Glomerular endothelial cell (primary cell): ENCODE measurements around the gene CPD. TPM values are rescaled to one million over a fixed set of nuclear protein-coding genes. Genes with fewer than 3 reads are reported as not detected.
"Not testable (repeated sequence)": the region's sequence is repeated elsewhere in the genome, so short reads cannot be mapped to it uniquely, and the experiment has no call there.

Experiments used
- DNase-seq: peaks from one replicate; pipeline ENCODE4 v3.0.0-alpha.2; 2011; ENCODE audit warnings: low read depth, low spot score; ENCODE audit errors: extremely low read depth
- total RNA-seq: library from RNA; depleted of rRNA; stranded (reverse); fragments of >200 nt; gene quantifications from 2 replicates; pipeline ENCODE4 v1.2.3, GENCODE V29; 2015

CPD gene
- total RNA-seq = 116 and 120 TPM in 2 replicates

GRCh38 chr17:30378825-30379302 is at the start of gene CPD:
Gene CPD (plus strand): TSS chr17:30378927. CDS start chr17:30378981, 54 bp downstream.
- no peak for DNase-seq

DNA sequence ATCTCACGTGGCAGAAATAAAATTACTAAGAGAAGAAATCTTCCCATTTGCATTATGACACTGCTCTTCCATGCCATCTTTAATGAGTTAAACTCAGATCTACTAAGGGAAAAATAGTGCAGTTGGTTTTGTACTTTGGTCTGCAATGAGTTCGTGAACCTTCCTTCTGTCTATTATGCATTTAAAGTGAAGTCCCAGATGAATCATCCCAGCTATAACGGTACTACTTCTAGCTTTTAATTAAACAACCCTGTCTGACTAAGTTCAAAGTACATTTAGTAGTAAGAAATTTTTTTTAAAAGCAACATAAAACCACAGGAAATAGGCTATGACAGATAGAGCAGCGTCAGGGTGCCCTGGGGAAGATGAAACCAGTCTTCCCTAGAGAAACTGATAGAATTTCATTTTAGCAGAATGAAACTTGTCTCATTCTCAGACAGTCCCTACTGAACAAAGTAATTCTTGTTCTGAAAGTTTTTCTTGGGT is 46.6 kb upstream of the CPD start:
- no peak for DNase-seq

GRCh38 chr17:30333503-30334360 is 45.0 kb upstream of the CPD start, which contains the start of gene TMIGD1:
Gene TMIGD1 (minus strand): TSS chr17:30334057. CDS start chr17:30332133, 1,924 bp downstream.
- DNase-seq = no peak

- no peak for DNase-seq
Observed at GRCh38 chr17:30334421-30334820, 44.3 kb upstream of the CPD start.

DNA sequence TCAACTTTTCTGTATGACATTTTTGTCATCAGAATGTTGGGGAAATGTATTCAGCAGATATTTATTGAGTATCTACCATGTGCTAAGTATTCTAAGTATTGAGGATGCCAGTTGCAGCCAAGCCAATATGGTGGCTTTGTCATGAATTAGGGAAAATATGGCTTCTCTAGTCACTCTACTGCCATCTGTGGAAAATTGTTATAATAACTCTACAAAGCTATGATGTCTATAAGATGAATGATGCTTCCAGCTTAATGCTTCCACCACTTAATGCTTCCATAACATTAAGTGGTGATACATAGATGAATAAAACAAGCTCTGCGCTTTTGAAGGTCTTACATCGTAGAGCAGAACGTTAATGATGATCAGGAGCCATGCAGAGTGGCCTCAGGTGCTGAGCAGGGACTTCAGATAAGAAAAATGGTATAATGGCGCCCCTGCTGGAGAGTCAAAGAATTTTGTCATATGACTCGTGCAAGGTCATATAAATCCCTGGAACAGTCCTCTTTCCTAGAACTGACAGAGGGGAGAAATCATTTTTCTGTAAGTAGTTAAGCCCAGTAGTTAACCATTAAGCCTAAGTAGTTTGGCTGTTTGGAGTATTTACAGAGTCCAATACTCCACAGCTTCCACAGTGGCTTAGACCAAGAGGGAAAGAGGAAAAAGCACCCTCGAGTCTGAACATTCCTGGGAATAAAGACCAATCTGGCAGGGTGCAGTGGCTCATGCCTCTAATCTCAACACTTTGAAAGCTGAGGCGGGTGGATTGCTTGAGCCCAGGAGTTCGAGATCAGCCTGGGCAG is 42.2 kb upstream of the CPD start:
- no peak for DNase-seq

GRCh38 chr17:30337393-30337999 is 41.2 kb upstream of the CPD start:
- no peak for DNase-seq

GRCh38 chr17:30339086-30339485 is 39.6 kb upstream of the CPD start:
- DNase-seq = no peak

DNA sequence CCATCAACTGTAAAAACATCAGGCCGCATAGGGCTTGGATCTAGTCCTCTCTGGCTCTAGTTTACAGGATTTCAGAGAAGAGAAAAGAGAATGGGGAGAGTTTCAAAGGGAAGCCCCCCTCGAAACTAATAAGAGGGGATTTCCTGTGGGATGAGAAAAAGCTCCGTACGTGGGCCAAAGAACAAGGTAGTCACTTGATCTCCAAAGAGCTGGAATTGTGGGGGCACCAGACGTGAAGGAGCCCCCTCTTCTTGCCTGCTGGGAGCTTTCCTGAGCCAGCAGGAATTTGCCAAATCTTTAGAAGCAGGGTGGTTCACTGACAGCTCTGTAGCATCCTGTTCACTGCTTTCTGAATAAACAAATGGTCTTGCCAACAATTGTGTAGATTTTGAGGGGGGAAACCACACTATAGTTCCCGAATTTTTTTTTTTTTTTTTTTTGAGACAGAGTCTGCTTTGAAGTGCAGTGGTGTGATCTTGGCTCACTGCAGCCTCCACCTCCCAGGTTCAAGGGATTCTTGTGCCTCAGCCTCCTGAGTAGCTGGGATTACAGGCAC is 37.8 kb upstream of the CPD start:
- DNase-seq = no peak

GRCh38 chr17:30341703-30342249 is 37.0 kb upstream of the CPD start:
- no peak for DNase-seq

GRCh38 chr17:30343244-30343643 is 35.5 kb upstream of the CPD start:
- not testable (repeated sequence) for DNase-seq

- DNase-seq = no peak
Observed at GRCh38 chr17:30343796-30344195, 34.9 kb upstream of the CPD start.

DNA sequence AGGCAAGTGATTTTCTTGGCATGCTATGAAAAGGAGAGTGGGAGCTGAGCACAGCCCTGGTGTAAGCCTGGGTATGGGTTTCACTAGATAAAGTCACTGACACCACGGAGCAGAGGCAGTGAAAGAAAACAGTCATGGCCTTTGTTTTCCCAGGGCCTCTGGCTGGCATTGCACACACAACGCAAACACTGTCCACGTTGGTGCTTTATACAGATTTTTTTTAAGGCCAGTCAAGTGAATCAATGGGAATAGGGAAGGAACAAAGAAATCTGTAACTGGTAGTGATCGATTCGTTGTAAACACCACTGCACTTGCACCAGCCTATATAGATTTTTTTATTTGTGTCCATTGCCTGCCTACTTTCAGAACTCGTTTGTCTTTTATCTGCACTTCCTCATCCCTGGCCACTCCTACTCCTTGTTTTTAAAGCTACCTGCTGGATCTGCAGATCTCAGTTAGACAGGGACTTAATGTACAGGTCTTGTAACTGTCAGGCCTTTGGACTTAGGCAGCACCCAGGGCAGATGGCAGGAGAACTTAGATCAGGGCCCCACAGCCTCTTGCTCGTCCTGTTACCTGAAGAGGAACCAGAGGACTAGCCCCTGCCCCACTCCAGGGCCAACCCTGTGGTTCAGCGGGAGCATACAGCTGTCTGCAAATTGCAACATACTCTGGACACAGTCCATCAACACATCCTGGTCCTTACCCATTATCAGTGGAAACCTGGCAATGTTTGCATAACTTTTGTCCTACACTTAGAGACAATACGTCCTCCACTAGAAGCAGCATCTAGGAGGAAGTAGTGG is 34.2 kb upstream of the CPD start:
- DNase-seq = no peak

DNA sequence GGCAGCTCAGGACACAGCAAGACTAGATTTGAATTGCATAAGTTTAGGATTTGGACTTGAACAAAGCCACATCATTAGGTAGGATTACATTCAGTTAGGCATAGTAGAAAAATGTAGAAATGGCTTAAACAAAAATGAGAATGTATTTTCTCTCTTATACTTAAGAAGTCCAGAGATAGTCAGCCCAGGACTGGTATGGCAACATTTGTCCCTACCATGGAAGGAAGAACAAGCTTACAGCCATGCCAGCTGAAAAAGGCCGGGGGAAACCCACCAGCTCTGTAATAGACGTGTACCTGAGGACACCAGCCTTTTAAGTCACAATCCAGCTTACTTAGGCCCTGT is 33.7 kb upstream of the CPD start:
- no peak for DNase-seq

DNA sequence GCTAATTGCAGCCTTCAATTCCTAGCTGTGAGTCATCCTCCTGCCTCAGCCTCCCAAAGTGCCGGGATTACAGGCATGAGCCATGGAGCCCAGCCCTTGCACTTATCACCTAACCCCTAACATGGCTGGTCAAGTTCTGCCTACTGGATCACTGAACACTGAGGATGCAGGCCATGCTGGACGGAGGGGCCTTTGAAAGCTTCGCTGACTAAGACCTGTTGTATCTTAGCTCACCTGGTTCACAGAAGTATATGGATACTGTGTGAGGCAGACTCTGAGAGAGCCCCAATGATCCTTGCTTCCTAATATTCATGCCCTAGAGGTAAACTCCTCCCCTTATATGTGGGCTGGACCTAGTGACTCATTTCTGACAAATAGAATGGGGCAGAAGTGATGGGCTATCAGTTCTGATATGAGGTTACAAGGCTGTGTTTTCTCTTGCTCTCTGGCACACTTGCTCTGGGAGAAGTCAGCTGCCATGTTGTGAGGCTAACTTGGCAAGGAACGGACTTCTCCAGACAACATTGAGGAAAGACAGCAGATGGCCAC is 33.1 kb upstream of the CPD start:
- no peak for DNase-seq

GRCh38 chr17:30346221-30346795 is 32.4 kb upstream of the CPD start:
- no peak for DNase-seq

GRCh38 chr17:30347488-30347887 is 31.2 kb upstream of the CPD start:
- no peak for DNase-seq

GRCh38 chr17:30349252-30349651 is 29.5 kb upstream of the CPD start:
- DNase-seq = no peak

- not testable (repeated sequence) for DNase-seq
Observed at GRCh38 chr17:30351263-30351662, 27.5 kb upstream of the CPD start.

- DNase-seq = no peak
Observed at GRCh38 chr17:30351735-30352134, 27.0 kb upstream of the CPD start.
